Measurements from ENCODE around the gene CXCL8. TPM values are rescaled to one million over a fixed set of nuclear protein-coding genes. Genes with fewer than 3 reads are reported as not detected.

CXCL8 gene
- total RNA-seq, 1 donor from 2014 or later = 3.3 TPM

- Mint-ChIP-seq H3K36me3 (no peaks in the 10 kb centered on the region), H3K4me1 (ENCODE audit: unreplicated experiment) (peaks cover 3% of the 10 kb centered on the region), H3K9me3 (no peaks in the 10 kb centered on the region), H3K27me3 (no peaks in the 10 kb centered on the region), H3K4me3 (no peak overlapping the region), H3K27ac (no peak overlapping the region)
- TF ChIP-seq CTCF (conservative IDR thresholded peaks at IDR 0.05) = no peak
- DNase-seq (ENCODE audit: extremely low spot score, unreplicated experiment) = no peak
These were observed 37.2 kb downstream of the CXCL8 start for GRCh38 chr4:73777612-73778011.

- H3K36me3 Mint-ChIP-seq = no peaks in the 10 kb centered on the region
- TF ChIP-seq CTCF (conservative IDR thresholded peaks at IDR 0.05) = no peak
- H3K27ac Mint-ChIP-seq = no peak overlapping the region
- H3K4me1 Mint-ChIP-seq (ENCODE audit: unreplicated experiment) = peaks cover 3% of the 10 kb centered on the region
- no peaks in the 10 kb centered on the region for H3K9me3 Mint-ChIP-seq
- no peak for DNase-seq (ENCODE audit: extremely low spot score, unreplicated experiment)
- H3K27me3 Mint-ChIP-seq = no peaks in the 10 kb centered on the region
- H3K4me3 Mint-ChIP-seq = no peak overlapping the region
These were observed 39.9 kb downstream of the CXCL8 start for GRCh38 chr4:73780243-73780642.

GRCh38 chr4:73780834-73781233 lies 40.5 kb downstream of the CXCL8 start:
- Mint-ChIP-seq H3K27me3 (no peaks in the 10 kb centered on the region), H3K27ac (no peak overlapping the region), H3K36me3 (no peaks in the 10 kb centered on the region), H3K9me3 (no peaks in the 10 kb centered on the region), H3K4me1 (ENCODE audit: unreplicated experiment) (peaks cover 3% of the 10 kb centered on the region), H3K4me3 (no peak overlapping the region)
- no peak for DNase-seq (ENCODE audit: extremely low spot score, unreplicated experiment)
- no peak for TF ChIP-seq CTCF (conservative IDR thresholded peaks at IDR 0.05)

GRCh38 chr4:73788411-73788810 lies 48.0 kb downstream of the CXCL8 start:
- H3K36me3 Mint-ChIP-seq = no peaks in the 10 kb centered on the region
- no peak for TF ChIP-seq CTCF (conservative IDR thresholded peaks at IDR 0.05)
- H3K27ac Mint-ChIP-seq = no peak overlapping the region
- H3K4me1 Mint-ChIP-seq (ENCODE audit: unreplicated experiment) = no peaks in the 10 kb centered on the region
- peaks cover 4% of the 10 kb centered on the region for H3K9me3 Mint-ChIP-seq
- no peak for DNase-seq (ENCODE audit: extremely low spot score, unreplicated experiment)
- H3K27me3 Mint-ChIP-seq = peaks cover 13% of the 10 kb centered on the region
- no peak overlapping the region for H3K4me3 Mint-ChIP-seq

Other genes starting within 250 kb of the CXCL8 start
- gene RASSF6, start 120.1 kb upstream of the CXCL8 start, total RNA-seq (ENCODE audit: low replicate concordance) = 5.3 and 11.8 TPM in 2 replicates
- 0.64 and 1.9 TPM in 2 replicates for gene CXCL6, start 96.1 kb downstream of the CXCL8 start, total RNA-seq (ENCODE audit: low replicate concordance)
- not detected in 2 replicates for gene PF4V1, start 112.7 kb downstream of the CXCL8 start, total RNA-seq (ENCODE audit: low replicate concordance)
- gene CXCL1, start 128.8 kb downstream of the CXCL8 start, total RNA-seq (ENCODE audit: low replicate concordance) = 3.8 and 5.7 TPM in 2 replicates
- not detected in 2 replicates for gene PF4, start 241.5 kb downstream of the CXCL8 start, total RNA-seq (ENCODE audit: low replicate concordance)
- 0.60 TPM in 1 of 2 replicates, not detected in the other for gene PPBP, start 247.6 kb downstream of the CXCL8 start, total RNA-seq (ENCODE audit: low replicate concordance)